EL (cell line): Measurements from ENCODE around the gene LDLRAD4.
A peak's percentile ranks its signal among the peaks of the same experiment; 100 is the strongest.
"Not testable (repeated sequence)": the region's sequence is repeated elsewhere in the genome, so short reads cannot be mapped to it uniquely, and the experiment has no call there.

Experiments
- DNase-seq: peaks from one replicate; pipeline ENCODE4 v3.0.0-alpha.2; 2016

The LDLRAD4 gene

DNA sequence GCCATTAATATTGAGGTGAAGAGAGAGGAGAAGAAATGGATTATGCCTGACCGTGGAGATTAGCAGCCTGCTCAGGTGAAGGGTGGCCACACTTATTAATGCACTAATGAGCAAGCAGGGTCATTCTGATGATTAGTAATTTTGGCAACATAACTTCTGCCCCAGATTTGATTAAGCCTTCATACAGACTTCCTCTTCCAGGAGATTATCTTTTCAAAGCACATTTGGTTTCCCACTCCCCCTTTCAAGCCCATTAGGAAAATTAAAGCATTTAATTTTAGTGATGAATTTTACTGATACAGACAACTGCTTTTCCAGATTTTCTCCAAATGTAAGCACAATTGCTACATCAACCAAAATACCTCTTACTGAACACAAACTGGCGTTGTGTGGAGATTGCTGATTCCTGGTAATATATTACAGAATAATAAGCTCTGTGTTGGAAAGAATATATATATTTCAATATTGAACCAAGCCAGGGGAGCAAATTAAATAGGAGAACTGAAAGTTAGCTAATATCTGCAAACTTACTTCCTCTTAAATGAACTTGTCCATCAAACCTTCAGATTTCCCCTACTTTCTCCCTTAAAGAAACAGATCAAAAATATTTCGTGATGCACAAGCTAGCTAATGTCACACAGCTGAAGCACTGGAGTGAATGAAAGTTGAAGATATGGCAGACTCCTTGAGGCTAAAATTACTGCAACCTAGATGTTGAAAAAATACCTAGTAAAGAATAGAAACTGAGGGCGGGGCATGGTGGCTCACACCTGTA is 367.0 kb downstream of the LDLRAD4 start:
- DNase-seq = no peak

DNA sequence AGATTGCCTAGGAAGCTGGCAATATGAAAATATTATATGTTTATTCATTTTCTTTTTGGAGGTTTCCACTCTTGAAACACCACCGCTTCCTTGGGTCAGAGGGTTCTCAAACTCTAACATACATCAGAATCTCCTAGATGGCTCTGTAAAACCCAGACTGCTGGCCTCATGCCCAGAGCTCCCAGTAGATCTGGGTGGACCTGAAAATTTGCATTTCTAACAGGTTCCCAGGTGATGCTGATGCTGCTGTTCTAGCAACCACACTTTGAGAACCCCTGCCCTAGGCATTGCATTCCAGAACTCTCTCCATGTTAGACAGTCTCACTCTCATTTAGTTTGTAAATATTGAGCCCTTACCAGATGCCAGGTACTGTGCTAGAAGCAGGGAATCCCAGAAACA is 368.4 kb downstream of the LDLRAD4 start:
- DNase-seq = no peak

DNA sequence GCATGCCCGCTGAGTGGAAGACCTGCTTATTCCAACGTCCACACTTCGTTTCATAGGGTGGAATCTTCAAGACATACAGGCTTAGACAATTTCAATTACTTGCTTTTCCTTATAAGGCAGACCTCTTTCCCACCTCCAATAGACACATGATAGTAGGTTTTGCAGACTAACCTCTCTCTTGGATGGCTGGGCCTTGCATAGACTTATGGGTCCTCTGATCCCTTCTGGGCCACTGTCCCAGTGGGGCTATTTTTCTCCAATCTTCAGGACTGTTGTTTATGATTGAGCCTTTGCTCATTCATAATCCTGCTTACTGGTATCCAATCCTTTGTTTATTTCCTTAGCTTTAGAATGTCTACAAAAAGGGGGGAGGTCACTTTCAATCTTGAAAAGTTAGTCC is 368.9 kb downstream of the LDLRAD4 start:
- no peak for DNase-seq

DNA sequence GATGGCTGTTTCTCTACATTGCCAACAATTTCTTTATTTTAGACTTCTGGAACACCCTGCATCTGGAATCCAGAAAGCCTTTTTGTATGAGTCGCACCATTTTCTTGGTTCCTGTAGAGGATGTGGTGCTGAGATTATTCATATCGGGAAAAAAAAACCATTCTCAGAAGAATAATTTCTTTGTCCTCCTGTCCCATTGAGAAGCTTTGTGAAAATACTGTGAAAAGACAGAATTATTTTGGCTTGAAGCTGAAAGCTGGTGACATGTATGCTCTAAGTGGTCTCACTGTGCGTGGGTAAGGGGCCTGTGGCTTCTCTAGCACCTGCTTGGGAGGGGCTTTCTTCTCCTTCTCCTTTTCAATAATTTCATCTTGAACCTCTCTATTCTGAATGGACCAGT is 369.4 kb downstream of the LDLRAD4 start:
- no peak for DNase-seq

DNA sequence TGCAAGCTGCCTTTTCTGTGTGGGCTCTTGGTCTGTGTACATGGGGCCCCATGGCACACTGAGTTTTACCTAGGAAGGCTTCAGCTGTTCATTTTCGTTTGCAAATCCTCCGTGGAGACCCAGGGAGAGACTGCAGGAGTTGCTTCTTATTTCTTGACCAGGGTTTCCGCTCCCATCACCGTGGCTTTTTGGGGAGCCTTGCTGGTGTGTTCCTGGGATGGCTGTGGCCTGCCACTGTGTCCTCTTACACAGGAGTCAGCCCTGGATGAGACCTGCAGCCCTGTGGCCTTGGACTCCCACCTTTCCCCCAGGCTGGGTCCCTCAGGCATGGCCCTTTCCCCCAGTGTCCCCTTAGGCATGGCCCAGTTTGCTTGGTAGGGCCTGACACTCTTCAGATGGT is 370.8 kb downstream of the LDLRAD4 start:
- DNase-seq = no peak

DNA sequence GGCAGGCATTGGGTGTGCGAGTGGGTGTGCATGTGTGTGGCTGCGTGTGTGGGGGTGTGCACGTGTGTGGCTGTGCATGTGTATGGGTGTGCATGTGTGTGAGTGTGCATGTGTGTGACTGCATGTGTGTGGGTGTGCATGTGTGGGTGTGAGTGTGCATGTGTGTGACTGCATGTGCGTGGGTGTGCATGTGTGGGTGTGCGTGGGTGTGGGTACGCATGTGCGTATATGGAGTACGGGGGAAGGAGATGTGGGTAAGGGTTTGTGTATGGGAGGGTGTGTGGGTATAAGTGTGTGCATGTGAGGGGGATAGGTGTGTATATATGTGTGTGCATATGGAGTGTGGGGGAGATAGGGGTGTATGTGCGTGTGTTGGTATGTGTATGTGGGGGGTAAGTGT is 371.4 kb downstream of the LDLRAD4 start:
- no peak for DNase-seq

DNA sequence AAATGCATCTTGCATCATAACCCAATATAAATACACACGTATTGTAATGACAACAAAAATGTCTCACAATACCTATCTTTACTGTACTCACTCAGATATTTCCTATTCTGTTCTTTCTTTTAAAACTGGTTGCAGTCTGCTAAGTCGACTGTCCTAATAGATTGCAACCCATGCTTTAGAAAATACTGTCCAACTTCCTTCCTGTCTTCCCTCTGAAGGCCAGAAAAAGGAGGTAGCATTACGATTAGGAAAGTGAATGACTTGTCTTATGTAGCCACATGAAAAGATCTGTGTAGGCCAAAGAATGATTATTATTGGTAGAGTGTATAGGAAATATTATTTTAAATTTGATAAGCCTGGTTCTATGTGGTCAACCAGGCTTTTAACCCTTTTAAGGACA is 373.7 kb downstream of the LDLRAD4 start:
- DNase-seq = no peak

DNA sequence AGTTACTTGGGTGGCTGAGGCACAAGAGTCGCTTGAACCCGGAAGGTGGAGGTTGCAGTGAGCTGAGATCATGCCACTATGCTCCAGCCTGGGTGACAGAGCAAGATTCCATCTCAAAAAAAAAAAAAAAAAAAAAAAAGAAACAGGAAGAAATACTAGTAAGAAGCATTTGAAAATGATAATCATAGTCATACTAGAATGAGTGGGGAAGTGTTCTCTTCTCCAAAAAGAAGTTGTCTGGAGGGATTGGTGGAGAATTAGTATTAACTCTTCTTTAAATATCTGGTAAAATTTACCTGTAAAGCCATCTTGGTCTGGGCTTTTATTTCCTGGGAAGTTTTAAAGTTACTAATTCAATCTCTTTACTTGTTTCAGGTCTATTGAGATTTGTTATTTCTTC is 376.0 kb downstream of the LDLRAD4 start:
- no peak for DNase-seq

DNA sequence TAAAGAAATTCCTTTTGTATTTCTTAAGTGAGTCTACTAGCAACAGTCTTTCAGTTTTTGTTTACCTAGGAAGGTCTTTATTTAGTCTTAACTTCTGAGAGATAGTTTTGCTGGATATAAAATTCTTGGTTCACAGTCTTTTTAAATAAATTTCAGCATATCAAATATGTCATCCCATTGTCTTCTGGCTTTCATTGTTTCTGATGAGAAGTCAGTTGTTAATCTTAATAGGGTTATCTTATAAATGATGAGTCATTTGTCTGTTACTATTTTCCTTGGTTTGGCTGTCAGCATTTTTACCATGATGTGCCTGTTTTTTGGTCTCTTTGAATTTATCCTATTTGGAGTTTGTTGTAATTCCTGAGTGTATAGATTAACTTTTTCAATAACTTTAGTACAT is 378.5 kb downstream of the LDLRAD4 start:
- no peak for DNase-seq

DNA sequence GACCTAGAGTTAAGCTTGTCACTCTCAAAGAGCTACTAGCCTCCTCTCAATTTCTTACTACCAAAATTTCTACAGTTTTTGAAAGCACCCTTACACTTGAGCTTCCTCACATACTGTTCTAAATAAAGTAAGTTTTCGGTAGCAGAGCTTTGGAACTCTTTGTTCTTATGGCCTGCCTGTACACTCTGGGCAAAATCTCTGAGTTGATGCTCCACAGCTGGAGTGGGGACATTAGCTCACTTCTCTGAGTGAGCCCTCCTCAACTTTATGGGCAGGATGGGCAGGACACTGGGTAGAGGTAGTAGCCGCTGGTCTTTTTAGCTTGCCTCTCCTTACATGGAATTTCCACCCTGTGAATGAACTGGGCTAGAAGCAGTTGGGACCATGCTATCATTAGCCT is 380.0 kb downstream of the LDLRAD4 start:
- DNase-seq = no peak

DNA sequence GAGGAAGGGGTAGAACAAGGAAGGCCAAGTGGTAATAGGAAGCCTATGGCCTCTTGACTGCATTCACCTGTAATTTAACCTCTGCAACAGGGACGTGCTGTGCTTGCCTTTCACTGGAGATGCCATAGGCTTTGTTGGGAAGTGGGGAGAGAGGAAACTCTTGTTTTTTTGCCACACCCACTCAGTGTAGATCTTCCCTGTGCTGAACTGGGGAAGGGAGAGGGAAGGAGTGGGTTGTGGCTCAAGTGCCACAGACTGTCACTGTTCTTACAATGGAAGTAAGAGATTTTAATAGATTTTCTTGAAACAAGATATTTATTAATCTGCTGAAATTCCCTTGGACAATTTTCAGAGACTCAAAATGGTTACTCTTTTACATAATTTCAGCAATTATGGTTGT is 380.5 kb downstream of the LDLRAD4 start:
- DNase-seq = no peak

DNA sequence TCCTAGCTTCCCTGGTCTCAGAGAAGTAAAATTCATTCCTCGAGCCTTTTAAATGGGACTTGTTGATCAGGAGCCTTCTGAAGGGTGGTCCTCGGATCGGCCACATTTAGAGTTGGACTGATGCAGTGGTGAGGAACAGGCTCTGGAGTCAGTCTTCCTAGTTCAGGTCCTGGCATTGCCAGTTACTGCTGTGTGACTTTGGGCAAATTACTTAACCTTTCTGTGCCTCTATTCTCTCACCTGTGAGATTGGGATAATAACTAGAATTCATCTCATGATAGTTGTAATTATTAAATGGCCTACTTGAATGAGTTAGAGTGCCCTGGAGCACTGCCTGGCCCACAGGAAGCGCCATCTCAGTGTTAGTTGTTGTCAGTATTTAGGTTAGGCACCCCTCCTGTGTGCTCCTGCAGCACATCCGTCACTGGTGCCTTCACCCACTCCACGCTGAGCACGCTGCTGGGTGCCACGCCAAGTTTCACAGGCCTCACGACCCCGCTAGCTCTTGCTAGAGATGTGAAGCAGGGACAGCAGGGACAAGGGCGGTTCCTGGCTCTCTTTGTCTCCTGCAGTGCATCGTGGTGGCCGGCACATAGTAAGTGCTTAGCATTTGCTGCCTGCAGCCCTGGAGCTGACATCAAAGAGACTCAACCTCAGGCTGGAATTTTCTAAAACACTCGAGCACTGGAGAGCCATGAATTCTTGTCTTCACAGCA is 384.9 kb downstream of the LDLRAD4 start:
- DNase-seq = no peak

DNA sequence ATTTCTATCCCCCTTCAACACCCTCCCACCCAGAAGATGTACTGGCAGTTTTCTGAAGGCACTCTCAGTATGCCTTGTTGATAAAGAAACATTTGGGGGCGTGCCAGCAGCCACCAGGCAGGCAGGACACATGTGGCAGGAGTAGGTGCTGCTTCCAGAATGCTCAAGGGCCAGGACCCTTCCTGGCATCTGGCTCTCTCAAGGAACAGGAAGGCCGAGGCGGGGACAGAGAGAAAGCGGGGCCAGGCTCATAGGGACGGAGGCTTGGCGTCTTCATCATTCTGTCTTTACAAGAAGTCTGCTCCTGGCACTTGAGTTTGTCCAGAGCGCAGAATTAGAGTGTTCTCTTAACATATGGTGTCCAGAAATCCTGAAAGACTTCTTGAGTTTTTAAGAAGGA is 386.2 kb downstream of the LDLRAD4 start:
- no peak for DNase-seq

DNA sequence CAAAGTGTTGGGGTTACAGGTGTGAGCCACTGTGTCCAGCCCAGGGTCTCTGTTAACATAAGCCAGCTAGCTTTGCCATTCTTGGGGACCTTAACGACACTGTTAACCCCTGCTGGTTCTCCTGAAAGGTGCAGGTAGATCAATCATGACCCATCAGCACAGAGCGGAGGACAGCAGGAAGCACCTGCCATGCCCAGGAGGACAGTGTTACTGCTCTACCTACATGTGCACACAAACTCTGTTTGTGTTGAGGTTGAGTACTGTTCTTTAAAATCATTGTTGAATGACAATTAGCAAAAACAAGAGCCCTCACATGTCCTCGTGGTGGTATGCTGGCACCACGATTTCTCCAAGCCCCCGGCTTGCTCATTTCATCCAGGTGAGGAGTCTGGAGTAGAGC is 386.9 kb downstream of the LDLRAD4 start:
- DNase-seq = no peak

DNA sequence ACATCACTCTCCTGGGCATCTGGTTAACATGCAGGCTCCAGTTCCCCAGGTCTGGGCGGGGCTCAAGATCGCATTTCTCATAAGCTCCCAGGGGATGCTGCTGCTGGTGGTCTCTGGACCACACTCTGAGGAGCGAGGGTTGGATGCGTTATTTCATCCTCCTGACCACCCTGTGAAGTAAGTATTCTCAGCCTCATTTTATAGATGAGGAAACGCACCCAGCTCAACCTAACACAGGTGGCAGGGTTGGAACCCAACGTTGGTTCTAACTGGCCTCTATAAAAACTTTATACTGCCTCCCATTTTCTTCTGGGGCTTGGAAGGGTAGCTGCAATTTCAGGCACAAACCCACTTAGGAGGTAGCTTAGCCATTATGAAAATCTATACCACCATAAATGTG is 387.3 kb downstream of the LDLRAD4 start:
- DNase-seq = no peak

DNA sequence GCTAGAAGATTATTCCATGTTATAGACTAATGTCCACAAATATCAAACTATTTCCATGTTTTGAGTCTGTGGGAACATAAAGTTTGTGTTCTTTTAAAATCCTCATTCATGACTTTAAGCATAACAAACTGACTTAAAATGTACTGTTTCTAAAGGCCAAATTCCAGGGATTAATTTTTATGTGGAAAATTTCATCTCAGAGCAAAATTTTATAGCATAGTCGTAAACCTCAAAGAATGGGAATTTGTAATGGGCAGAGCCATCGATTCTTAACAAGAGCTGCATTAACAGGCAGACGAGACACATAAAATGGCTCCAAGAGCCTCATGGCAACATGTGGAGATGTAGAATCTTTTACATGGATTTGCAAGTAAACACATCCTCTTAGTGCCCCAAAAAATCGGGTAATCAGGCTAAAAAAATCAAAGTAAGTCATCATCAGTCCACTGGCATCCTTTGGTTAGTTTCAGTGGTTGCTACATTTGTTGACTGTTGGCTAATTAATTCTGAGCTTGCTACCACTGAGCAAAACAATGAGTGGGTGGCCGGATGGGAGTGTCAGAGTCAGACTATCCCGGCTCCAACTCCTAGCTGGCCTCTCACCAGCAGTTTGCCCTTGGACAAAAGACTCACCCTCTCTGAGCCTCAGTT is 388.2 kb downstream of the LDLRAD4 start:
- DNase-seq = no peak

DNA sequence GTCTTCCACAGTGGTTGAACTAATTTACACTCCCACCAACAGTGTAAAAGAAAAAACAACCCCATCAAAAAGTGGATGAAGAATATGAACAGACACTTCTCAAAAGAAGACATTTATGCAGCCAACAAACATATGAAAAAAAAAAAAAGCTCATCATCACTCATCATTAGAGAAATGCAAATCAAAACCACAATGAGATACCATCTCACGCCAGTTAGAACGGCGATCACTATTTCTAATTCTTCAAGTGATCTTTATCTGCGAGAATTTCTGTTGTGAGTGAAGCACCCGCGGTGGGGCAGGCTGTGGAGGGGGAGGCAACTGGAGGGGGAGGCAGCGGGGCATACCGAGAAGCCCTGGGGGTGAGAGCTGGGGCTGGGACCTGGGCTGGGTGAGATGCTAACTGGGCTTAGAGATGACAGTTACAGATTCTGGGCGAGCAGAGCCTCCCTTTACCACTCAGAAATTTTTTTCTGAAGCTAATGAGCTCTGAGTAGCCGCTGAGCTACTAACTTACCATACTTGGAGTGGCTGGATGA is 389.5 kb downstream of the LDLRAD4 start:
- DNase-seq = not testable (repeated sequence)

DNA sequence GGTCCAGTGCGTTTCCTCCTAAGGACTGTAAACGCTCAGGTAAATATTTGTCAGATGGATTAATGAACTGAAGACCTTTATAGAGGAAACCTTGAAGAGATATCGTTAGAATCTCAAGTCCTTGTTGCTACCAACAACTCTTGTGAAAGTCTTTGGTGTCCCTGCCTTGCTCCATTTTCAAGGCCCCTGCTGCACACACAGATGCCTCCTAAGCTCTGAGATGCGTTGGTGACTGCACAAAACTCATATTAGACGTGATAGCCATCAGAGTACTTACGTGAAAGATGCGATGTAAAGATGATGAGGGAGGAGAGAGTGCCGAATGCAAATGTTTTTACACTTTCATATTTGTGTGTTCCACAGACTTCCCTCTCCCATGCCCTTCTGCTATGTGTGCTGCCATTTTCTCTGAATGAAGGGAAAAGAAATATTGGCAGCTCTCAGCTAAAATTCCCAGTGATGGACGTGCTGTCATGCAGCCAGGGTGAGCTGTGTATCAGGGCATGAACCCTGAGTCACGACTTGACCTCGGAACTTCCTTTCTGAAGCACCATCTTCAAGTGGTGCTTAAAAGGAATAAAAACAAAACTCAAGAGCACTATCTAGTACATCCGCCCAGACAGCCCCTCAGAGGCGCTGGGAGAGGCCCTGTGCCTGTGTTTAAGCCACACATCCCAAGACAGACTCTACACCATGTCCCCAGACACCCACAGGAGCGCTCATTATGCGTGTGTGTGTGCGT is 390.4 kb downstream of the LDLRAD4 start:
- DNase-seq = no peak

DNA sequence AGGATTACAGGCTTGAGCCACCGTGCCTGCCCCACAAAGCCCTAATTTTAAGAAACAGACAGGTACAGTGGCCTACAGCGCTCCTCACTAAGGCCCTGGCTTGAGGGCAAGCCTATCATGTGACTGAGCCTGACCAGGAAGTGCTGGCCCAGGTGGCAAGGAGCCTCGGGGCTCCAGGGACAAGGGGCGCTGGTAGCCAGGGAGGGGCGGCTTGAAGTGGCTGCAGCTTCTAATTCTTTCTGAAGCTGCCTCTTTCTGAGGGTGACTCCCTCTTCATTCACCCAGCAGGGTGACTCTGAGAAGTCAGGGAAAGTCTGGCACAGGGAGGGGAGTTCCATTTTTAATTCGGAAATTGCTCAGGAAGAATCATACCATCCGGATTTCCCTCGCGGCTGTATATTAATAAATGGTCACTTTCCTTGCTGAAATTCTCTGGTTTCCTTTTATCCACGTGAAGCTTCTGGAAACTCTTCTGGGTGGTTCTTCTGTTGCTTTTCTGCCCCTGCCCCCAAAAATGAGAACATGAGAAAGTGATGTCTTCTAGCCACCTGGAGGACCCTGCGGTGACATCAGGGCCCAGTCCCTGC is 392.1 kb downstream of the LDLRAD4 start:
- DNase-seq = no peak

DNA sequence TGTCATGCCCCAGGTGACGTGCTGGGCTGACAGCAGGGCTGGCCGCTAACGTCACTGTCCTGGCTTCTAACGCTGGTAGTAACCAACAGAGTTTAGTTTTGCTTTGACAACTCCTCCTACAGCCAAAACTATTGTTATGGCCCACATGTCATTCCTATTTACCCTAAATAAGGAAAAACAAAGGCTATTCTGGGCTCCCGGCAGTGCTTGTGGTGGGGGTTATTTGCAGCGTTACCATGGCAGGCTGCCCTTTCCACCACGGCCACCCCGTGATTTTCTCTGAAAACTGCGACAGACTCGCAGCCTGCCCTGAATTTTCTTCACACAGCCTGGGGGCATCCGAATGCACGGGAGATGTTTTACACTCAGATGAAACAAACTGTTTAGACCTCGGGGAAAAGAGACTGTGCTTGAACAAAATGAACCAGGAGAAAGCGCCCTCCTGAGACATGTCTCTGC is 392.6 kb downstream of the LDLRAD4 start:
- peak; percentile 6 for DNase-seq

DNA sequence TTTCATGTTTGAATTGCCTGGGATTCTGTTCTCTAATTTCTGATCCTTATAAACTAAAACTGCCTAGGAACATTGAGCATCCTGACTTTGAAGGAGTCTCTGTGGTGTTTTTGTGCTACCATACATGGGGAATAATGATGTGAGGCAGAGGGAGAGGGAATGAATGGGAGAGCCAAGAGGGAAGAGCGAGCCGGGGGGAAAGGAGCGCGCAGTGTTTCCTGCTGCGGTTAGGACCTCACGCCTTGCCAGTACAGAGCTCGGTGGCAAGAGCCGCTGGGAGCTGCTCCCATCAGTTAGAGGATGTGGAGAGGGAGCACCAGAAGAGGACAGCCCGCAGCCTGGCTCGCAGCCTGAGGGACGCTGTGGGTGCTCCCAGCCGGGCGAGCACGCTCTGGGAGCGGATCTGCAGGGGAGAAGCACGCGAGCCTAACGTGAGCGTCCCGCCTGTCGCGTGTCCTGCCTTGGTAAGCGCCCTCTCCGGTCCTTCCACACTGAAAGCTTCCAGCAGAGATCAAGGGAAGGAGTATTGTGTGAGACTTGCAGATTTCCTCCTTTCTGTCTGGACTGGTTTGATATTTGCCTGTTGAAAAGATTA is 393.1 kb downstream of the LDLRAD4 start:
- DNase-seq = peak; percentile 30
